HG02759 (cell line): ENCODE data around the gene ISG15.
"Not testable (repeated sequence)": the region's sequence is repeated elsewhere in the genome, so short reads cannot be mapped to it uniquely, and the experiment has no call there.

Source experiments
- ATAC-seq: cut with Tn5 transposase; IDR thresholded peaks from one replicate; pipeline ENCODE4 v1.9.1; 2021; ENCODE audit warnings: mild to moderate bottlenecking, moderate library complexity; ENCODE audit not compliant: unreplicated experiment

Gene ISG15

DNA sequence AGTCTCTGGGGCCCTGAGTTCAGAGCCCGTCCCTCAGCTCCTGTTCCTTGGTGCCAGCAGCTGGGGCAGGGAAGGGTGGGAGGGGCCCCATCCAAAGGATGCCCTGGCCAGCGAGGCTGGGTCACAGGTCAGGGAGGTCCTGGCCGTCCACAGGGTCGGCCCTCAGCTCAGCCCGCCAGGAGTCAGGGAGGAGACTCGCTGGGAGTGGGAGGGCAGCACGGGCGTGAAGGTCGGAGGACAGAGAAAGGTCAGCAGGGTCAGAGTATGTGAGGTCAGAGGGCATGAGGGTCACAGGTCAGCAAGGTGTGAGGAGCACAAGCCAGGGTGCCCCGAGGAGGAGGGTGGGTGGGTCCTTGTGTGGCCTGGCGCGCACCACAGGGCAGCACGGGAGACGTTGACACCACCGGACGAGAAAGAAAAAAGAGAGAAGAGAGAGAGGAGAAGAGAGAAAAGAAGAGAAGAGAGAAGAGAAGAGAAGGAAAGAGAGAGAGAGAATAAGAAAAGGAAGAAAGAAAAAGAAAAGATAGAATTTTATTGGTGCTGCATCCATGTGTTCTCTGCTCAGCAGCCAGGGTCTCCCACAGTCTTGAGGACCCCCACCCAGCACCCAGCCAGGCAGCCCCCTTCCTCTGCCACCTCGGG lies 38.5 kb upstream of the ISG15 start:
- ATAC-seq = no peak

DNA sequence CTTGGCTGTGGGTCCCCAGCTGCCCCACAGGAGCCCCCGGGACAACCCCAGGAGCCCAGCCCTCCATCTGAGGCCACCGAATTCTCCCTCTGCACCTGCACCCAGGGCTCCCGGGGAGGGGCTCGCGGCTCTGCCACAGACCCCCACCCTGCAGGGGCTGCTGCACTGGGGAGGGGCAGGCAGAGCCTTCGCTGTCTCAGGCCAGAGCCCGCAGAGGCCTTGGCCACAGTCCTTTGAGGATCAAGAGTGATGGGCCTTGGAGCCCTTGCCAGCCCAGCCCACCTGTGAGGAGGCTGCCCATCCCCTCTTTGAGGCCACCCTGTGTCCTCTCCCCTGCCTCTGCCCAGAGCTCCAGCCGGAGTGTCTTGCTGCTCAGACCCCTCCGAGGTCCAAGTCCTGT lies 37.9 kb upstream of the ISG15 start:
- no peak for ATAC-seq

DNA sequence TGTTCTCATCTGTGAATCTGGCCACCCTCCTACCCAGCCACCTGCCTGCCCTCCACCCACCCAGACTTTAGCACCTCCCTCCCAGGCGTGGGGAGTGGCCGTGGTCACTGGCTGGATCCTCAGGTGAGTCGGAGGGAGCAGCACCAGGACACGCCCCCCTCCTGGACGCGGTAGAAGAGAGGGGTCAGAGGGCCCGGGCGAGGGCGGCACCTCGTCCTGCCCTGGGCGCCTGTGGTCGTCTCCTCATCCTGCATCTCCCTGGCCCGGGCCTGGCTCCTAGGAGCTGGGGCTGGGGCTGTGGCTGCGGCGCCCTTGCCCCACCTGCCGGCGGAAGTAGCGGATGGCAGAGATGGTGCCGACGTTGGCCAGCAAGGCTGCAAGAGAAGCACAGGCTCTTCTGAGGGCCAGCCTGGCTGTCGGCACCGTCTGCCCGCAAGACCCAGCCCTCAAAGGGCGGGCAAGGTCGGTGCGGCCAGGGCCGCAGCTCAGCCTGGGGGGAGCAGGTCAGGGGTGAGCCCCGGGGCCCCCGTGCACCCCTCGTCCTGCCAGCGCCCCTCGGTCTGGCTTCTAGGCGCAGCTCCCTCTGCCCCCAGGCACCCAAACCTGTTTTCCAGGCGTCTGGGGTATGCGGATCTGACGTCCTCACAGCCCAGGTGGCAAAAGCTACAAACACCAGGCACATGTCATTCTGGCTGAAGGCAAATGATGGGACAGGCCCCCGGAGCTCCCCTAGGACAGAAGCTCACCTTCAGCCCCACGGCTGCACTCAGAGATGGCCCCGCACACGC lies 37.2 kb upstream of the ISG15 start:
- no peak for ATAC-seq

- ATAC-seq = not testable (repeated sequence)
Observed at GRCh38 chr1:976791-977190, 36.5 kb upstream of the ISG15 start.

DNA sequence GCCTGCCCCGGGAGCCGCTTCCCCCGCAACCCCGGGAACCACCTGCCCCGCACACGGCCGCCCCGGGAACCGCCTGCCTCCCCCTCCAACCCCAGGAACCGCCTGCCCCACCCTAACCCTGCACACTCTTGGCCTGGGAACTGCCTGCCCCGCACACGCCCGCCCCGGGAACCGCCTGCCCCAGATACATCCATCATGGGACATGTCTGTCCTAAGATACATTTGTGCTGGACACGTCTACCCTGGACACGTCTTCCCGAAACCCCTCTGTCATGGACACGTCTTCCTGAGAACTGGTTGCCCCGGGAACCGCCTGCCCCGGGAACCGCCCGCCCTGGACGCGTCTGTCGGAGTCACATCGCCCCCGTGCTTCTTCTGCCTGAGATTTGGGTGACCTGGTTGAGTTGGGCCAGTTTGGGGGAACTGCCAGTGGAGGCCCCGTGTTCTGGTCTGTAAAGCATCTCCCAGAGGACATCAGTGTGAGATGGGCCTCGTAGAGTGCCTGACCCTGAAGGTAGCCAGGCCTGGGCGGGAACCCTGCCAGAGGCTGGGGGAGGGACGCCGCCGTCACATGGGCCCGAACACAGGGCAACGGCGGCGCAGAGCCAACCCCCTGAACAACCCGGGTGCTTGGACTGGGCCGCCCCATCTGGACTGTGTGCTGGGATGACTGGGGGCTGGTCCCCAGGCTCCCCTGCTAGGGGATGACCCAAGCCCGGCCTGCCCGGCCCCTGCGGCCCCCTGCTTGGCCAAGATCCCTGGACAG lies 35.0 kb upstream of the ISG15 start:
- no peak for ATAC-seq

- no peak for ATAC-seq
Observed at GRCh38 chr1:978835-979743, 34.2 kb upstream of the ISG15 start.

GRCh38 chr1:979744-980072 lies 33.6 kb upstream of the ISG15 start:
- no peak for ATAC-seq

DNA sequence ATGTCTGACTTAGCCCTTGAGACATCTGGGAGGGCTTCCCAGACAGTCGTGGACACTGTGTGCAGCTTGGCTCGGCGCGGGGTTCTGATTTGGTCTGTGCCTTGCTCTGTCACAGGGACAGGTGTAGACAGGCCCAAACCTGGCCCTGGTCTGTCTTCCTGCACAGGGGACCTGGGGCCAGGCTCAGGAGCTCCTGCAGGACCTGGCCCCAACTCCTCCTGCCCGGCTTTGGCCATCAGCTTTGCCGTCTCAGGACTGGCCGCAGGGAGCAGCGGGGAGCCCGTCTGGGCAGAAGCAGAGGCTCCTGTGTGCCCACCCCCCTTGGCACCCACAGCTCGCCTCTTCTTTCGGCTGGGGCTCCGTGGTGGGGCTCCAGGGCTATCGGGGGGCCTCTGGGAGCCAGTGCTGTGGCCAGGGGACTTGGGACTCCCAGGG lies 33.1 kb upstream of the ISG15 start:
- no peak for ATAC-seq

DNA sequence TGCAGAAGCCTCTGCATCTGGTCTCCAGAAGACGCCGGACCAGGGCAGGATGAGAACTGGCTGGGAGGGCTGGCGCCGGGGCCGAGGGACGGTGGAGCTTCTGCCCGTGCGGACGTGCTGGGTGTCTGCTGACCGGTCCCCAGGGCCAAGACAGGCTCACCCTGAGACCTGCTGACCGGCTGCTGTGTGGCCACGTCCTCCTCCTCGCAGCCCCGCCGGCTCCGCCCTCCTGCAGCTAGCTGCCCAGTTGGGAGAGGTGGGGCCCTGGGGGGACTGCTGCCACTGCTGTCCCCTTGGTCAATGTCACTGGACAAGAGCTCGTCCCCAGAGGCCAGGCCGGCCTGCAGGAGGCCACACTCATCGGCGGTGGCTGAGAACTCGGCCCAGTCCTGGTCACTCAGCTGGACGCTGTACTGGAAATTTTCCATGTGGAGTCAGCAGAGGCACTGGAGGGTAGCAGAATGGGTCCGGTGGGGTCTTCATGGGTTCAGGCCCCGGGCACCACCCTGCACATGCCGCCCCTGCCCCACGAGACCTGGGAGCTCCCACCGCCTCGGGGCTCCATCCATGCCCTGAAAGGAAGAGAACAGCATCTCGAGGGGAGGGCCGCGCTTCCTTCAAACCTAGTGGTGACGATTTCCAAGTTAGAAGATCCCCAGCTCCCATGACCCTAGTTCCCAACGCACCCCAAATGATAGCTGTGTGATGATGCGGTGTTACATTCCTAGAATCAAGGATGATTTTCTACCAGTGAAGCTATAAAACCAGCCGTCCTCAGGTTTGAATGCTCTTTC lies 32.5 kb upstream of the ISG15 start:
- ATAC-seq = no peak

GRCh38 chr1:981491-981954 lies 31.8 kb upstream of the ISG15 start:
- ATAC-seq = no peak

DNA sequence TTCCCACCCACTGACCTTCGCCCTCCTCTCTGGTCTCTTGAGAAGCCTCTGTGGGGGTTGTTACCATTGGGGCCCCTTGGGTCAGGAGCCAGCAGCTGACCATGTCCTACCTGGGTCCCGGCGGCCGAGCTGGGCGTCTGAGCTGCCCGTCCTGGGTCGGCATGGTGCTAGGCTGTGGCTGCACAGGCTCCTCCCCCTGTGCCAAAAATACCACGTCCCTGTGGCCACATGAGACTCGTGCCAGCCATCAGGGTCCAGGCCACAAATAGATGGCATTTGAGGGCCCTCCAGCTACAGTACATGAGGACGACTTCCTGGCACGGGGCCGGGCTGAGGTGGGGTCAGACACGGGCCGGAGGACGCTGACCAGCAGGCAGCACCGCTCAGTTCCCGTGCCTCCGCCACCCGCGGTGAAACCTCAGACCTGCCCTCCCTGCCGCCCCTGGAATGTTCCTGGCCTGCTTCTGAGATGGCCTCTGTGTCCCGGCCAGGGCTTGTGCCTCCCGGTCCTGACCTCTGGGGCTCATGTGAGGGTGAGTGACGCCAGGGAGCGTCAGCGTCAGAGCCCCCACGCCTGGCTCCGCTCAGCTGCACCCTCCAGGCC lies 31.2 kb upstream of the ISG15 start, which contains the start of gene PERM1:
PERM1 (minus strand) TSS at position 139 of the 604 bp plus-strand sequence. CDS start 1,064 bp downstream, outside the sequence.
- ATAC-seq = no peak

GRCh38 chr1:982765-983436 lies 30.4 kb upstream of the ISG15 start:
- no peak for ATAC-seq

- no peak for ATAC-seq
Observed at GRCh38 chr1:983798-984475, 29.4 kb upstream of the ISG15 start.

DNA sequence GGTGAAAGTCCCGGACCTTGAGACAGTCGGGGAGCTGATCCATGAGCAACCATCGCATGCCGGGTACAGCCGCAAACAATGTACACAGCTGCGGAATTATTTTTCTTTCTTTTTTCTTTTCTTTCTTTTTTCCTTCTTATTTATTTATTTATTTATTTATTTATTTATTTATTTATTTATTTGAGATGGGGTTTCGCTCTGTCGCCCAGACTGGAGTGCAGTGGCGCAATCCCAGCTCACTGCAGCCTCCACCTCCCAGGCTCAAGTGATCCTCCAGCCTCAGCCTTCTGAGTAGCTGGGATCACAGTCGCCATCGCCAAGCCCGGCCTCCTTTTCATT lies 28.9 kb upstream of the ISG15 start:
- no peak for ATAC-seq

DNA sequence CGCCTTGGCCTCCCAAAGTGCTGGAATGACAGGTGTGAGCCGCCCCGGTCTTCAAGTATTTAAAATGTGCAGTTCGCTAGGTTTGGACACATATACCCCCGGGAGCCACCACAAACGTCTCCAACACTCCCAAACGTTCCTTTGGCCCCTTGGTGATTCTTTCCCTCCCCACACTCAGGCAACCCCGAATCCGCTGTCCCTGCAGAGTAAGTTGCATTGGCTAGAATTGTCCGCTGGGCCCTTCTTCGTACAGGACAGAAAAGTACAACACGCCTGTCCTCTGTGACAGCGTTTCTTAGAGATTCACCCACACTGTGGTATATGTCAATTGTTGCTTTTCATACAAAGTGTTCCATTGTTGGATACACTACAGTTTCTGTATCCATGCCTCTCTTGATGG lies 28.2 kb upstream of the ISG15 start:
- ATAC-seq = no peak

DNA sequence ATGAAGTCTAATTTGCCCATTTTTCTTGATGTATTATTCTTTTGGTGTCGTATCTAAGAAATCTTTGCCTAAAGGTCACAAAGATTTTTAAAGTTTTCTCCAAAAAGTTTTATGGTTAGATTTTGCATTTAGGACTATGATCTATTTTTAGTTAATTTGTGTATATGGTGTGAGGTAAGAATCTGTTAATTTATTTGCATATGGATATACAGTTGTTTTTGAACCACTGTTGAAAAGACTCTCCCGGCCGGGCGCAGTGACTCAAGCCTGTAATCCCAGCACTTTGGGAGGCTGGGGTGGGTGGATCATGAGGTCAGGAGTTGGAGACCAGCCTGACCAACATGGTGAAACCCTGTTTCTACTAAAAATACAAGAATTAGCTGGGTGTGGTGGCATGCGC lies 25.2 kb upstream of the ISG15 start:
- not testable (repeated sequence) for ATAC-seq

DNA sequence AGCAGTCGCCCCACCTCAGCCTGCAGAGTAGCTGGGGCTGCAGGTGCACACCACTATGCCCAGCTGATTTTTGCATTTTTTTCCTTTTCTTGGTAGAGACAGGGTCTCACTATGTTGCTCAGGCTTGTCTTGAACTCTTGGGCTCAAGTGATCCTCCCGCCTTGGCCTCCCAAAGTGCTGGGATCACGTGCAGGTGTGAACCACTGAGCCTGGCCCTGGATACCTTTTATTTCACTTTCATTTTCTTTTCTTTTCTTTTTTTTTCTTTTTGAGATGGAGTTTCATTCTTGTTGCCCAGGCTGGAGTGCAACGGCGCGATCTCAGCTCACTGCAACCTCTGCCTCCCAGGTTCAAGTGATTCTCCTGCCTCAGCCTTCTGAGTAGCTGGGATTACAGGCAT lies 22.0 kb upstream of the ISG15 start:
- ATAC-seq = not testable (repeated sequence)

- ATAC-seq = no peak
Observed at GRCh38 chr1:991895-992294, 21.4 kb upstream of the ISG15 start.
